Esophagus mucosa (tissue), 1 donor: ENCODE measurements around the gene TEX38. TPM values are rescaled to one million over a fixed set of nuclear protein-coding genes. Genes with fewer than 3 reads are reported as not detected.

Experiments used
- total RNA-seq: library from RNA; stranded (reverse); gene quantifications from one replicate; pipeline ENCODE4 v1.2.4, GENCODE V29; 2023
- donor health status: DM: yes; HTN: yes; CAD: no.

Gene TEX38
- total RNA-seq, 1 donor from 2014 or later = not detected

Other genes starting within 250 kb of the TEX38 start
- gene DMBX1, start 182.0 kb upstream of the TEX38 start, total RNA-seq = not detected
- not detected for gene KNCN, start 120.2 kb upstream of the TEX38 start, total RNA-seq
- gene MKNK1, start 67.6 kb upstream of the TEX38 start, total RNA-seq = 31.3 TPM
- gene MOB3C, start 55.0 kb upstream of the TEX38 start, total RNA-seq = 13.9 TPM
- gene ATPAF1, start 3.5 kb upstream of the TEX38 start, total RNA-seq = 24.2 TPM
- gene EFCAB14, start 47.3 kb downstream of the TEX38 start, total RNA-seq = 63.6 TPM
- 13.5 TPM for gene CYP4B1, start 127.2 kb downstream of the TEX38 start, total RNA-seq